HepG2 (cell line): ENCODE measurements around the gene PIGK. TPM values are rescaled to one million over a fixed set of nuclear protein-coding genes. Genes with fewer than 3 reads are reported as not detected.

ENCODE experiments used
- ATAC-seq: fragments of 200-7000 bp; cut with Tn5 transposase; 3 replicates; pipeline ENCODE4 v1.9.1; 2020; ENCODE audit warnings: mild to moderate bottlenecking, moderate library complexity
- BruUV-seq: library from RNA; stranded (reverse); fragments of 400-500 nt; replicated peaks from 2 replicates; lab custom pipeline; 2021; lab: Mats Ljungman, UMichigan
- CTCF ChIA-PET: fragments of 300-600 bp; formaldehyde crosslinking; extraction: SDS; loops from one replicate; lab custom pipeline; 2021; ENCODE audit warnings: low total read pairs, inconsistent platforms, low intra/inter-chr PET ratio; lab: Yijun Ruan, JAX
- POLR2A ChIA-PET: fragments of 350-600 bp; sonication (Branson Sonifier 250); formaldehyde crosslinking; loops from one replicate; lab custom pipeline; 2020; ENCODE audit warnings: antibody characterized with exemption, inconsistent platforms; lab: Yijun Ruan, JAX
- DNase-seq: peaks from one replicate; pipeline ENCODE4 v3.0.0-alpha.2; 2015; ENCODE audit warnings: low spot score
- FAIRE-seq: peaks from 3 replicates; lab custom pipeline; 2011; peaks lifted over from hg19 to GRCh38; lab: Jason Lieb, UNC
- H2AFZ ChIP-seq: one replicate; pipeline ENCODE4 v1.6.1; 2011; ENCODE audit warnings: low read length, inconsistent platforms
- H3K27ac ChIP-seq: fragments of 300-600 bp; 3 replicates; pipeline ENCODE4 v1.8.0; 2011; ENCODE audit warnings: mixed run types, mild to moderate bottlenecking, mixed read lengths, low read length, inconsistent platforms; ENCODE audit not compliant: insufficient read depth; ENCODE audit errors: extremely low read length
- H3K27me3 ChIP-seq, 2 experiments: fragments of 200-600 bp in 1 of 2; 2 replicates in 1 of 2; 3 replicates in 1 of 2; pipeline versions ENCODE4 v1.6.0 to v1.8.0; 2011; ENCODE audit warnings: low read length in 2 of 2, mild to moderate bottlenecking in 2 of 2, moderate library complexity in 2 of 2, inconsistent platforms in 1 of 2; ENCODE audit not compliant: insufficient read depth in 2 of 2, control insufficient read depth in 1 of 2
- H3K36me3 ChIP-seq, 2 experiments: fragments of 200-600 bp in 1 of 2; replicated peaks in 1 of 2; 2 replicates in 1 of 2; 3 replicates in 1 of 2; pipeline versions ENCODE4 v1.5.1 to v1.8.0; 2011; ENCODE audit warnings: low read length in 2 of 2, inconsistent platforms in 1 of 2; ENCODE audit not compliant: insufficient read depth in 2 of 2, control insufficient read depth in 1 of 2
- H3K4me1 ChIP-seq: 2 replicates; pipeline ENCODE4 v1.5.1; 2012; ENCODE audit warnings: low read length, inconsistent platforms; ENCODE audit not compliant: insufficient read depth
- H3K4me2 ChIP-seq: 2 replicates; pipeline ENCODE4 v1.6.0; 2011; ENCODE audit warnings: low read depth, low read length, inconsistent platforms
- H3K4me3 ChIP-seq, 3 experiments: fragments of 200-600 bp in 1 of 3; sonication (generic), shearing (Covaris generic) in 1 of 3; replicated peaks in 1 of 3; 2 replicates each; pipeline ENCODE4 v1.5.1; 2011 to 2016; ENCODE audit warnings: low read length in 3 of 3, inconsistent platforms in 2 of 3, low read depth in 2 of 3, mild to moderate bottlenecking in 2 of 3, control low read depth in 1 of 3, mixed read lengths in 1 of 3; ENCODE audit not compliant: insufficient read depth in 1 of 3
- H3K79me2 ChIP-seq: one replicate; pipeline ENCODE4 v1.6.1; 2011; ENCODE audit warnings: low read length, inconsistent platforms; ENCODE audit not compliant: insufficient read depth
- H3K9ac ChIP-seq: 2 replicates; pipeline ENCODE4 v1.6.0; 2011; ENCODE audit warnings: mild to moderate bottlenecking, low read depth, low read length, inconsistent platforms; ENCODE audit not compliant: insufficient read depth
- H3K9me3 ChIP-seq: 2 replicates; pipeline ENCODE4 v1.5.1; 2012; ENCODE audit warnings: mild to moderate bottlenecking, low read length
- H4K20me1 ChIP-seq: 2 replicates; pipeline ENCODE4 v1.6.0; 2011; ENCODE audit warnings: inconsistent platforms, mild to moderate bottlenecking, low read length, moderate library complexity; ENCODE audit not compliant: insufficient read depth
- HMG20B ChIP-seq: conservative IDR thresholded peaks from 2 replicates; pipeline ENCODE4 v1.6.1; 2016; ENCODE audit warnings: missing genetic modification reagents, missing compliant biosample characterization
- REPIN1 ChIP-seq: sonication (generic); formaldehyde crosslinking; IDR thresholded peaks from 2 replicates; pipeline ENCODE4 v1.8.0; 2022; ENCODE audit warnings: missing genetic modification reagents, low read depth, mild to moderate bottlenecking, borderline replicate concordance
- SATB2 ChIP-seq: sonication (generic); formaldehyde crosslinking; IDR thresholded peaks from 2 replicates; pipeline ENCODE4 v1.5.0; 2020; ENCODE audit warnings: missing genetic modification reagents
- TP53 ChIP-seq: sonication (generic); formaldehyde crosslinking; conservative IDR thresholded peaks from 2 replicates; pipeline ENCODE4 v1.4.0; 2020; ENCODE audit warnings: missing genetic modification reagents
- ZBTB7A ChIP-seq: sonication (generic); formaldehyde crosslinking; IDR thresholded peaks from 2 replicates; pipeline ENCODE4 v1.8.0; 2022; ENCODE audit warnings: mild to moderate bottlenecking, missing genetic modification reagents
- ZFX ChIP-seq: sonication (generic); formaldehyde crosslinking; IDR thresholded peaks from 2 replicates; pipeline ENCODE4 v1.4.0; 2020; ENCODE audit warnings: mild to moderate bottlenecking, low read depth, missing genetic modification reagents, moderate library complexity
- ZNF225 ChIP-seq: sonication (generic); formaldehyde crosslinking; IDR thresholded peaks from 2 replicates; pipeline ENCODE4 v1.4.0; 2020; ENCODE audit warnings: mild to moderate bottlenecking, missing genetic modification reagents
- ZNF382 ChIP-seq: sonication (generic); formaldehyde crosslinking; IDR thresholded peaks from 2 replicates; pipeline ENCODE4 v1.5.0; 2020; ENCODE audit warnings: missing genetic modification reagents, mild to moderate bottlenecking, borderline replicate concordance
- ZNF430 ChIP-seq: sonication (generic); formaldehyde crosslinking; IDR thresholded peaks from 2 replicates; pipeline ENCODE4 v1.9.0; 2021; ENCODE audit warnings: mild to moderate bottlenecking, missing genetic modification reagents
- ZNF431 ChIP-seq: sonication (generic); formaldehyde crosslinking; IDR thresholded peaks from 2 replicates; pipeline ENCODE4 v1.9.0; 2022; ENCODE audit warnings: missing genetic modification reagents, low read depth, mild to moderate bottlenecking, borderline replicate concordance
- WGBS: methylation state at CpG from one replicate; pipeline ENCODE4 v1.1.6; 2017; ENCODE audit warnings: low lambda C conversion rate; 5-methylcytosine and 5-hydroxymethylcytosine counted together
- in situ Hi-C: cut with HindIII; loops from 2 replicates; pipeline ENCODE4 v1.10.0; 2017; ENCODE audit warnings: low pct_unique_long_range_greater_than_20kb; ENCODE audit not compliant: extremely low pct_ligation_motif_present
- intact Hi-C: fragments of 100-400 bp; cut with micrococcal nuclease; formaldehyde crosslinking; loops from one replicate; pipeline ENCODE4 v1.10.0; 2022; ENCODE audit not compliant: unreplicated experiment
- polyA plus RNA-seq, 8 experiments: library from polyadenylated mRNA; depleted of rRNA in 3 of 8; stranded (reverse) in 7 of 8; unstranded in 1 of 8; fragments of >200 nt; fragmentation: Illumina TruSeq in 4 of 8; extraction: Trizol in 4 of 8; gene quantifications; 2 replicates each; pipeline versions ENCODE4 v1.2.1 to v1.2.3, GENCODE V29; 2011 to 2016; ENCODE audit warnings: low read depth in 4 of 8, missing spikeins in 1 of 8, mixed read lengths in 1 of 8; ENCODE audit not compliant: insufficient read depth in 1 of 8
- total RNA-seq, 5 experiments: library from RNA; depleted of rRNA; stranded (reverse); fragments of >200 nt; fragmentation: Illumina TruSeq; extraction: Trizol; gene quantifications; 2 replicates each; pipeline ENCODE4 v1.2.3, GENCODE V29; 2016; ENCODE audit warnings: low read depth in 1 of 5
- TF ChIP-seq, protein P1 (sequence below): IDR thresholded peaks from 2 replicates; pipeline ENCODE4 v1.6.1; 2016; ENCODE audit warnings: control low read depth

PIGK gene
- total and polyA plus RNA-seq, 2 of the 13 experiments (the other 11 are each of a cell fraction or from before 2014, with no cell fraction given), result 14.7 to 38.5 TPM

DNA sequence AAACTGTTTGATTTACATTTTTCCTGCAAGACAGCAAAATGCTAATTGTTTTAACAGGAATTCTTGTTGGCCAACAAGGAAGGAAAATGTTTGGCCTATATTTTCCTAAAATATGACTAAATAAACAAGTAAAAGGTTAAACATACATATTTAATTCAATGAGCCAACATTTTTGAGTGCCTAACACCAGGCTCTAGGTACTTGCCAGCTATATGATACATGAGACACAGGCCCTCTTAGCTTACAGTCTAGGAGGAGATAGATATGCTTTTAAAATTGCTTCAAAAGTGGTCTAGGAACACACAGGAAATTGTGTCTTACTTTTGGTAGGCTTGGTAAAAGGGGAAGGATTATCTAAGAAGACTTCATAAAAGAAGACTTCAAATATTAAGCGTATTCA is 50.9 kb downstream of the PIGK start:
- intact Hi-C loops (no loop called here), in situ Hi-C loops (no loop called here)
- H3K4me2 ChIP-seq, result no peak overlapping the region
- H3K36me3 ChIP-seq, result no peaks in the 10 kb centered on the region
- CTCF ChIA-PET, result no interaction called here
- H3K4me3 ChIP-seq, result no peak overlapping the region
- no peaks in the 10 kb centered on the region for H3K79me2 ChIP-seq
- DNase-seq (no peak), FAIRE-seq (no peak), ATAC-seq (no peak)
- H3K27me3 ChIP-seq, result no peaks in the 10 kb centered on the region
- POLR2A ChIA-PET, result no interaction called here
- no peak overlapping the region for H2AFZ ChIP-seq
- TF ChIP-seq SATB2, result no peak
- no peak for TF ChIP-seq ZNF382 (CRISPR knock-in tag)
- no peak for TF ChIP-seq ZNF430 (CRISPR knock-in tag)
- no peak for TF ChIP-seq ZFX
- TF ChIP-seq ZNF225 (CRISPR knock-in tag), result no peak
- TF ChIP-seq ZNF431 (CRISPR knock-in tag), result no peak
- no peak for TF ChIP-seq ZBTB7A (CRISPR knock-in tag)
- TF ChIP-seq HMG20B (CRISPR knock-in tag), result no peak
- TF ChIP-seq REPIN1, result no peak
- TF ChIP-seq, protein P1, sequence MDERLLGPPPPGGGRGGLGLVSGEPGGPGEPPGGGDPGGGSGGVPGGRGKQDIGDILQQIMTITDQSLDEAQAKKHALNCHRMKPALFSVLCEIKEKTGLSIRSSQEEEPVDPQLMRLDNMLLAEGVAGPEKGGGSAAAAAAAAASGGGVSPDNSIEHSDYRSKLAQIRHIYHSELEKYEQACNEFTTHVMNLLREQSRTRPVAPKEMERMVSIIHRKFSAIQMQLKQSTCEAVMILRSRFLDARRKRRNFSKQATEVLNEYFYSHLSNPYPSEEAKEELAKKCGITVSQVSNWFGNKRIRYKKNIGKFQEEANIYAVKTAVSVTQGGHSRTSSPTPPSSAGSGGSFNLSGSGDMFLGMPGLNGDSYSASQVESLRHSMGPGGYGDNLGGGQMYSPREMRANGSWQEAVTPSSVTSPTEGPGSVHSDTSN (CRISPR knock-in tag), result no peak
- no peak for TF ChIP-seq TP53 (CRISPR knock-in tag)
- H3K9me3 ChIP-seq, result no peaks in the 10 kb centered on the region; the same call in 1 of the 2 replicates
- H3K27ac ChIP-seq, result no peak overlapping the region
- no peaks in the 10 kb centered on the region for H3K4me1 ChIP-seq
- H3K9ac ChIP-seq, result no peak overlapping the region
- 93% methylated on average over 1 of the region's 1 CpG for WGBS
- BruUV-seq, result no TSS peak
- no peaks in the 10 kb centered on the region for H4K20me1 ChIP-seq
